ENCODE results near the gene SLX9. TPM values are rescaled to one million over a fixed set of nuclear protein-coding genes. Genes with fewer than 3 reads are reported as not detected.

SLX9 gene
- total RNA-seq, 1 experiment from 2014 or later, result 77.2 TPM

DNA sequence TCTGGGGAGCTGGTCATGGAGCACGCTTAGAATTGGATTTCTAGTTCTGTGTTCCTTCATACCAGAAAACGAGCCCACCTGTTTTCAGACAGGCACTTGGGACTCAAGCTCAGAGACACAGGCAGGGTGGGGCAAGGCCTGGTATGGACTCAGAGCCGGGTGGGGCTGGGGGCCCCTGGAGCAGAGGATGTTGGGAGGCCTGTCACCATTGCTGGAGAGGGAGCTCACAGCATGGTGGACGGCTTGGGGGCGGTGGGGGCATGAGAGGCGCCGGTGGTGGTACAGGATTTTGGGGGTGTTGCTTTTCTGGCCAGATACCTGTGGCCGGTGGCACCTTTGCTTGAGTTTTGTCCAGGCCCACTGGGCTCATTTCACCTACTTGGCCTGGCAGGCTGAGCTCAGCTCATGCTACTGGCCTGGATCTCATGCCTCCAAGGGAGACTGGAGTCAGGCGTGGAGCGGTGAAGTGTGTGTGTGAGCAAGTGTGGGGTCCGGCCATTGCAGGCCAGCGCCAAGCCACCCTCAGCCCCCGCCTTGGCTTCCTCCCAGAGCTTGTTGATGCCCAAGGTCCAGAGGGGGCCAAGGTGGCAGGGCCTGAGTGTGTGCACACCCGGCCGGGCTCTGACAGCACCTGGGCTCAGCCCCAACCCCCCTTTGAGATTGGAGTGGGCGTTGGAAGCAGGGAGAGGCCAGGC, 8.7 kb downstream of the SLX9 start:
- Mint-ChIP-seq H3K4me1 (0 out of 2 replicates have a peak, but pooled peaks cover 2% of the 10 kb centered on the region), H3K4me3 (no peak overlapping the region), H3K27ac (no peak overlapping the region), H3K9me3 (no peaks in the 10 kb centered on the region), H3K27me3 (ENCODE audit: low read depth) (no peaks in the 10 kb centered on the region), H3K36me3 (peaks cover 30% of the 10 kb centered on the region)
- ATAC-seq (no peak), DNase-seq (ENCODE audit: low spot score) (no peak)
- ChIA-PET POLR2A (no interaction called here), CTCF (interaction anchor here (0.7 to 3.4 kb wide), 11 partner anchors 8 to 192 kb away, joined by 3 to 58 read pairs (median 6); partner anchors contain the start of gene SLX9)
- TF ChIP-seq, protein P1, sequence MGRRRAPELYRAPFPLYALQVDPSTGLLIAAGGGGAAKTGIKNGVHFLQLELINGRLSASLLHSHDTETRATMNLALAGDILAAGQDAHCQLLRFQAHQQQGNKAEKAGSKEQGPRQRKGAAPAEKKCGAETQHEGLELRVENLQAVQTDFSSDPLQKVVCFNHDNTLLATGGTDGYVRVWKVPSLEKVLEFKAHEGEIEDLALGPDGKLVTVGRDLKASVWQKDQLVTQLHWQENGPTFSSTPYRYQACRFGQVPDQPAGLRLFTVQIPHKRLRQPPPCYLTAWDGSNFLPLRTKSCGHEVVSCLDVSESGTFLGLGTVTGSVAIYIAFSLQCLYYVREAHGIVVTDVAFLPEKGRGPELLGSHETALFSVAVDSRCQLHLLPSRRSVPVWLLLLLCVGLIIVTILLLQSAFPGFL (CRISPR knock-in tag; IDR thresholded peaks at IDR 0.05; ENCODE audit: borderline replicate concordance), result no peak
- TF ChIP-seq MXD4 (CRISPR knock-in tag; IDR thresholded peaks at IDR 0.05; ENCODE audit: borderline replicate concordance) (no peak), MYBL2 (CRISPR knock-in tag; IDR thresholded peaks at IDR 0.05) (no peak), ETV6 (CRISPR knock-in tag; IDR thresholded peaks at IDR 0.05) (no peak), SOX15 (CRISPR knock-in tag; IDR thresholded peaks at IDR 0.05) (no peak), TEAD4 (CRISPR knock-in tag; IDR thresholded peaks at IDR 0.05) (no peak), CREM (CRISPR knock-in tag; IDR thresholded peaks at IDR 0.05) (no peak), ZNF219 (CRISPR knock-in tag; IDR thresholded peaks at IDR 0.05; ENCODE audit: borderline replicate concordance) (no peak), NFYB (CRISPR knock-in tag; conservative IDR thresholded peaks at IDR 0.05; ENCODE audit: low read depth) (no peak), GABPB1 (CRISPR knock-in tag; IDR thresholded peaks at IDR 0.05) (no peak), SP1 (CRISPR knock-in tag; conservative IDR thresholded peaks at IDR 0.05) (no peak), JAZF1 (CRISPR knock-in tag; IDR thresholded peaks at IDR 0.05) (no peak)
- TF ChIP-seq, protein P2, sequence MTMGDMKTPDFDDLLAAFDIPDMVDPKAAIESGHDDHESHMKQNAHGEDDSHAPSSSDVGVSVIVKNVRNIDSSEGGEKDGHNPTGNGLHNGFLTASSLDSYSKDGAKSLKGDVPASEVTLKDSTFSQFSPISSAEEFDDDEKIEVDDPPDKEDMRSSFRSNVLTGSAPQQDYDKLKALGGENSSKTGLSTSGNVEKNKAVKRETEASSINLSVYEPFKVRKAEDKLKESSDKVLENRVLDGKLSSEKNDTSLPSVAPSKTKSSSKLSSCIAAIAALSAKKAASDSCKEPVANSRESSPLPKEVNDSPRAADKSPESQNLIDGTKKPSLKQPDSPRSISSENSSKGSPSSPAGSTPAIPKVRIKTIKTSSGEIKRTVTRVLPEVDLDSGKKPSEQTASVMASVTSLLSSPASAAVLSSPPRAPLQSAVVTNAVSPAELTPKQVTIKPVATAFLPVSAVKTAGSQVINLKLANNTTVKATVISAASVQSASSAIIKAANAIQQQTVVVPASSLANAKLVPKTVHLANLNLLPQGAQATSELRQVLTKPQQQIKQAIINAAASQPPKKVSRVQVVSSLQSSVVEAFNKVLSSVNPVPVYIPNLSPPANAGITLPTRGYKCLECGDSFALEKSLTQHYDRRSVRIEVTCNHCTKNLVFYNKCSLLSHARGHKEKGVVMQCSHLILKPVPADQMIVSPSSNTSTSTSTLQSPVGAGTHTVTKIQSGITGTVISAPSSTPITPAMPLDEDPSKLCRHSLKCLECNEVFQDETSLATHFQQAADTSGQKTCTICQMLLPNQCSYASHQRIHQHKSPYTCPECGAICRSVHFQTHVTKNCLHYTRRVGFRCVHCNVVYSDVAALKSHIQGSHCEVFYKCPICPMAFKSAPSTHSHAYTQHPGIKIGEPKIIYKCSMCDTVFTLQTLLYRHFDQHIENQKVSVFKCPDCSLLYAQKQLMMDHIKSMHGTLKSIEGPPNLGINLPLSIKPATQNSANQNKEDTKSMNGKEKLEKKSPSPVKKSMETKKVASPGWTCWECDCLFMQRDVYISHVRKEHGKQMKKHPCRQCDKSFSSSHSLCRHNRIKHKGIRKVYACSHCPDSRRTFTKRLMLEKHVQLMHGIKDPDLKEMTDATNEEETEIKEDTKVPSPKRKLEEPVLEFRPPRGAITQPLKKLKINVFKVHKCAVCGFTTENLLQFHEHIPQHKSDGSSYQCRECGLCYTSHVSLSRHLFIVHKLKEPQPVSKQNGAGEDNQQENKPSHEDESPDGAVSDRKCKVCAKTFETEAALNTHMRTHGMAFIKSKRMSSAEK (CRISPR knock-in tag; IDR thresholded peaks at IDR 0.05; ENCODE audit: borderline replicate concordance), result no peak
- TF ChIP-seq, protein P3, sequence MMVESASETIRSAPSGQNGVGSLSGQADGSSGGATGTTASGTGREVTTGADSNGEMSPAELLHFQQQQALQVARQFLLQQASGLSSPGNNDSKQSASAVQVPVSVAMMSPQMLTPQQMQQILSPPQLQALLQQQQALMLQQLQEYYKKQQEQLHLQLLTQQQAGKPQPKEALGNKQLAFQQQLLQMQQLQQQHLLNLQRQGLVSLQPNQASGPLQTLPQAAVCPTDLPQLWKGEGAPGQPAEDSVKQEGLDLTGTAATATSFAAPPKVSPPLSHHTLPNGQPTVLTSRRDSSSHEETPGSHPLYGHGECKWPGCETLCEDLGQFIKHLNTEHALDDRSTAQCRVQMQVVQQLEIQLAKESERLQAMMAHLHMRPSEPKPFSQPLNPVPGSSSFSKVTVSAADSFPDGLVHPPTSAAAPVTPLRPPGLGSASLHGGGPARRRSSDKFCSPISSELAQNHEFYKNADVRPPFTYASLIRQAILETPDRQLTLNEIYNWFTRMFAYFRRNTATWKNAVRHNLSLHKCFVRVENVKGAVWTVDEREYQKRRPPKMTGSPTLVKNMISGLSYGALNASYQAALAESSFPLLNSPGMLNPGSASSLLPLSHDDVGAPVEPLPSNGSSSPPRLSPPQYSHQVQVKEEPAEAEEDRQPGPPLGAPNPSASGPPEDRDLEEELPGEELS (CRISPR knock-in tag; IDR thresholded peaks at IDR 0.05), result no peak
- TF ChIP-seq, protein P4, sequence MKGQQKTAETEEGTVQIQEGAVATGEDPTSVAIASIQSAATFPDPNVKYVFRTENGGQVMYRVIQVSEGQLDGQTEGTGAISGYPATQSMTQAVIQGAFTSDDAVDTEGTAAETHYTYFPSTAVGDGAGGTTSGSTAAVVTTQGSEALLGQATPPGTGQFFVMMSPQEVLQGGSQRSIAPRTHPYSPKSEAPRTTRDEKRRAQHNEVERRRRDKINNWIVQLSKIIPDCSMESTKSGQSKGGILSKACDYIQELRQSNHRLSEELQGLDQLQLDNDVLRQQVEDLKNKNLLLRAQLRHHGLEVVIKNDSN (CRISPR knock-in tag; IDR thresholded peaks at IDR 0.05), result no peak
- TF ChIP-seq, protein P5, sequence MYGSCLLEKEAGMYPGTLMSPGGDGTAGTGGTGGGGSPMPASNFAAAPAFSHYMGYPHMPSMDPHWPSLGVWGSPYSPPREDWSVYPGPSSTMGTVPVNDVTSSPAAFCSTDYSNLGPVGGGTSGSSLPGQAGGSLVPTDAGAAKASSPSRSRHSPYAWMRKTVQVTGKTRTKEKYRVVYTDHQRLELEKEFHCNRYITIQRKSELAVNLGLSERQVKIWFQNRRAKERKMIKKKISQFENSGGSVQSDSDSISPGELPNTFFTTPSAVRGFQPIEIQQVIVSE (CRISPR knock-in tag; IDR thresholded peaks at IDR 0.05; ENCODE audit: borderline replicate concordance), result no peak
- TF ChIP-seq, protein P6, sequence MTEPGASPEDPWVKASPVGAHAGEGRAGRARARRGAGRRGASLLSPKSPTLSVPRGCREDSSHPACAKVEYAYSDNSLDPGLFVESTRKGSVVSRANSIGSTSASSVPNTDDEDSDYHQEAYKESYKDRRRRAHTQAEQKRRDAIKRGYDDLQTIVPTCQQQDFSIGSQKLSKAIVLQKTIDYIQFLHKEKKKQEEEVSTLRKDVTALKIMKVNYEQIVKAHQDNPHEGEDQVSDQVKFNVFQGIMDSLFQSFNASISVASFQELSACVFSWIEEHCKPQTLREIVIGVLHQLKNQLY (CRISPR knock-in tag; IDR thresholded peaks at IDR 0.05), result no peak
- TF ChIP-seq, protein P7, sequence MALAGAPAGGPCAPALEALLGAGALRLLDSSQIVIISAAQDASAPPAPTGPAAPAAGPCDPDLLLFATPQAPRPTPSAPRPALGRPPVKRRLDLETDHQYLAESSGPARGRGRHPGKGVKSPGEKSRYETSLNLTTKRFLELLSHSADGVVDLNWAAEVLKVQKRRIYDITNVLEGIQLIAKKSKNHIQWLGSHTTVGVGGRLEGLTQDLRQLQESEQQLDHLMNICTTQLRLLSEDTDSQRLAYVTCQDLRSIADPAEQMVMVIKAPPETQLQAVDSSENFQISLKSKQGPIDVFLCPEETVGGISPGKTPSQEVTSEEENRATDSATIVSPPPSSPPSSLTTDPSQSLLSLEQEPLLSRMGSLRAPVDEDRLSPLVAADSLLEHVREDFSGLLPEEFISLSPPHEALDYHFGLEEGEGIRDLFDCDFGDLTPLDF (CRISPR knock-in tag; IDR thresholded peaks at IDR 0.05), result no peak
- TF ChIP-seq, protein P8, sequence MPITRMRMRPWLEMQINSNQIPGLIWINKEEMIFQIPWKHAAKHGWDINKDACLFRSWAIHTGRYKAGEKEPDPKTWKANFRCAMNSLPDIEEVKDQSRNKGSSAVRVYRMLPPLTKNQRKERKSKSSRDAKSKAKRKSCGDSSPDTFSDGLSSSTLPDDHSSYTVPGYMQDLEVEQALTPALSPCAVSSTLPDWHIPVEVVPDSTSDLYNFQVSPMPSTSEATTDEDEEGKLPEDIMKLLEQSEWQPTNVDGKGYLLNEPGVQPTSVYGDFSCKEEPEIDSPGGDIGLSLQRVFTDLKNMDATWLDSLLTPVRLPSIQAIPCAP (CRISPR knock-in tag; IDR thresholded peaks at IDR 0.05), result no peak
